Neural cell (in vitro differentiated cells): ENCODE results near the gene PDF. TPM values are rescaled to one million over a fixed set of nuclear protein-coding genes. Genes with fewer than 3 reads are reported as not detected.

Experiments
- H2AFZ ChIP-seq: fragments of 200-600, 300-800 bp; sonication (generic), shearing (Covaris generic); 2 replicates; pipeline ENCODE4 v1.6.0; 2014; ENCODE audit warnings: low read depth, mild to moderate bottlenecking, antibody characterized with exemption, low read length, moderate library complexity
- H3F3A ChIP-seq: fragments of 200-600 bp; shearing (Covaris generic); 2 replicates; pipeline ENCODE4 v1.6.1; 2016; ENCODE audit warnings: mild to moderate bottlenecking, moderate library complexity, mixed read lengths, antibody characterized with exemption, low read length; ENCODE audit not compliant: insufficient read depth, poor library complexity, severe bottlenecking
- H3K27ac ChIP-seq: fragments of 200-600, 300-800 bp; sonication (generic), shearing (Covaris generic); 2 replicates; pipeline ENCODE4 v1.5.1; 2014; ENCODE audit warnings: mild to moderate bottlenecking, low read length, moderate library complexity
- H3K27me3 ChIP-seq: fragments of 300-800, 200-600 bp; sonication (generic), shearing (Covaris generic); 2 replicates; pipeline ENCODE4 v1.6.0; 2014; ENCODE audit warnings: mild to moderate bottlenecking, low read depth, low read length, moderate library complexity; ENCODE audit not compliant: insufficient read depth
- H3K36me3 ChIP-seq: fragments of 300-800, 200-600 bp; sonication (generic), shearing (Covaris generic); 2 replicates; pipeline ENCODE4 v1.5.1; 2014; ENCODE audit warnings: mild to moderate bottlenecking, antibody characterized with exemption, low read length, moderate library complexity; ENCODE audit not compliant: insufficient read depth
- H3K4me2 ChIP-seq: fragments of 300-800, 200-600 bp; sonication (generic), shearing (Covaris generic); 2 replicates; pipeline ENCODE4 v1.6.0; 2014; ENCODE audit warnings: mild to moderate bottlenecking, low read length
- H3K4me3 ChIP-seq: fragments of 300-800, 200-600 bp; sonication (generic), shearing (Covaris generic); 2 replicates; pipeline ENCODE4 v1.5.1; 2014; ENCODE audit warnings: mild to moderate bottlenecking, low read length, moderate library complexity
- H3K79me2 ChIP-seq: fragments of 200-600 bp; shearing (Covaris generic); replicated peaks from 2 replicates; pipeline ENCODE4 v1.6.0; 2014; ENCODE audit warnings: mild to moderate bottlenecking, low read length, moderate library complexity; ENCODE audit not compliant: insufficient read depth
- H3K9ac ChIP-seq: fragments of 300-800, 200-600 bp; sonication (generic), shearing (Covaris generic); 2 replicates; pipeline ENCODE4 v1.6.1; 2016; ENCODE audit warnings: mild to moderate bottlenecking, low read length, mixed read lengths
- H3K9me2 ChIP-seq: fragments of 200-600 bp; shearing (Covaris generic); 2 replicates; pipeline ENCODE4 v1.6.1; 2016; ENCODE audit warnings: mild to moderate bottlenecking, low read length, mixed read lengths; ENCODE audit not compliant: insufficient read depth
- H3K9me3 ChIP-seq: fragments of 200-600, 300-800 bp; sonication (generic), shearing (Covaris generic); 2 replicates; pipeline ENCODE4 v1.6.1; 2016; ENCODE audit warnings: mild to moderate bottlenecking, mixed run types, low read length, moderate library complexity, mixed read lengths
- H4K20me1 ChIP-seq: fragments of 200-600 bp; shearing (Covaris generic); 2 replicates; pipeline ENCODE4 v1.6.1; 2016; ENCODE audit warnings: mild to moderate bottlenecking, mixed run types; ENCODE audit not compliant: insufficient read depth
- CTCF ChIP-seq: fragments of 450-650 bp; IDR thresholded peaks from 2 replicates; pipeline ENCODE4 v1.5.1; 2014; ENCODE audit warnings: antibody characterized with exemption, mild to moderate bottlenecking, moderate library complexity; ENCODE audit not compliant: poor library complexity, severe bottlenecking
- EP300 ChIP-seq: fragments of 450-650 bp; conservative IDR thresholded peaks from 2 replicates; pipeline ENCODE4 v1.6.1; 2014; ENCODE audit warnings: antibody characterized with exemption, mild to moderate bottlenecking, moderate library complexity; ENCODE audit not compliant: poor library complexity, severe bottlenecking
- EZH2 ChIP-seq: fragments of 200-600, 300-800 bp; shearing (Covaris generic), sonication (generic); IDR thresholded peaks from 2 replicates; pipeline ENCODE4 v1.6.1; 2014; ENCODE audit warnings: antibody characterized with exemption, low read length, borderline replicate concordance, mild to moderate bottlenecking; ENCODE audit not compliant: insufficient read depth, poor library complexity, severe bottlenecking
- MXI1 ChIP-seq: fragments of 450-650 bp; conservative IDR thresholded peaks from 2 replicates; pipeline ENCODE4 v1.6.1; 2014; ENCODE audit warnings: antibody characterized with exemption, mild to moderate bottlenecking; ENCODE audit not compliant: poor library complexity, severe bottlenecking
- POLR2AphosphoS5 ChIP-seq: IDR thresholded peaks from 2 replicates; pipeline ENCODE4 v1.6.1; 2012
- RAD21 ChIP-seq: fragments of 450-650 bp; conservative IDR thresholded peaks from 2 replicates; pipeline ENCODE4 v1.6.1; 2014; ENCODE audit warnings: antibody characterized with exemption, mild to moderate bottlenecking, moderate library complexity
- REST ChIP-seq: IDR thresholded peaks from 2 replicates; pipeline ENCODE4 v1.6.1; 2012; ENCODE audit warnings: borderline replicate concordance
- SMC3 ChIP-seq: fragments of 450-650 bp; conservative IDR thresholded peaks from 2 replicates; pipeline ENCODE4 v1.6.1; 2014; ENCODE audit warnings: antibody characterized with exemption, mild to moderate bottlenecking, moderate library complexity; ENCODE audit not compliant: poor library complexity
- TAF1 ChIP-seq: IDR thresholded peaks from 2 replicates; pipeline ENCODE4 v1.6.1; 2012; ENCODE audit warnings: low read depth
- polyA plus RNA-seq: library from polyadenylated mRNA; depleted of rRNA; stranded (reverse); fragments of >200 nt; gene quantifications from 2 replicates; pipeline ENCODE4 v1.2.3, GENCODE V29; 2014

Gene PDF
- polyA plus RNA-seq, 1 donor from 2014 or later, result 5.1 TPM

- no peak overlapping the region for H3K4me3 ChIP-seq
- no peaks in the 10 kb centered on the region for H3K9me3 ChIP-seq
- no peaks in the 10 kb centered on the region for H3F3A ChIP-seq
- H3K36me3 ChIP-seq, result no peaks in the 10 kb centered on the region
- H3K9ac ChIP-seq, result no peak overlapping the region
- peaks cover 21% of the 10 kb centered on the region for H3K79me2 ChIP-seq
- no peaks in the 10 kb centered on the region for H3K27me3 ChIP-seq
- H2AFZ ChIP-seq, result no peak overlapping the region
- no peaks in the 10 kb centered on the region for H4K20me1 ChIP-seq
- no peak overlapping the region for H3K27ac ChIP-seq
- H3K4me2 ChIP-seq, result no peak overlapping the region
- H3K9me2 ChIP-seq, result no peaks in the 10 kb centered on the region
- no peak for TF ChIP-seq EP300
- no peak for TF ChIP-seq REST
- no peak for TF ChIP-seq CTCF
- no peak for TF ChIP-seq EZH2
- no peak for TF ChIP-seq MXI1
- no peak for TF ChIP-seq SMC3
- no peak for TF ChIP-seq POLR2AphosphoS5
- no peak for TF ChIP-seq TAF1
- TF ChIP-seq RAD21, result no peak
Observed at GRCh38 chr16:69309316-69309715, 21.1 kb downstream of the PDF start.

- Histone ChIP-seq H2AFZ (no peak overlapping the region), H3K4me2 (no peak overlapping the region), H3K36me3 (no peaks in the 10 kb centered on the region), H3K9me3 (no peaks in the 10 kb centered on the region), H3K4me3 (no peak overlapping the region), H3K9ac (no peak overlapping the region), H3F3A (no peaks in the 10 kb centered on the region), H3K9me2 (no peaks in the 10 kb centered on the region), H4K20me1 (no peaks in the 10 kb centered on the region), H3K27me3 (no peaks in the 10 kb centered on the region), H3K79me2 (peaks cover 13% of the 10 kb centered on the region), H3K27ac (no peak overlapping the region)
- TF ChIP-seq EP300, result no peak
- TF ChIP-seq MXI1, result no peak
- no peak for TF ChIP-seq POLR2AphosphoS5
- TF ChIP-seq REST, result no peak
- TF ChIP-seq CTCF, result no peak
Observed at GRCh38 chr16:69307856-69308255, 22.5 kb downstream of the PDF start.
